ENCODE data around the gene CBR4. TPM values are rescaled to one million over a fixed set of nuclear protein-coding genes. Genes with fewer than 3 reads are reported as not detected.

CBR4 gene
- total and polyA plus RNA-seq, 2 experiments from 2014 or later, result 9.9 to 14.7 TPM

DNA sequence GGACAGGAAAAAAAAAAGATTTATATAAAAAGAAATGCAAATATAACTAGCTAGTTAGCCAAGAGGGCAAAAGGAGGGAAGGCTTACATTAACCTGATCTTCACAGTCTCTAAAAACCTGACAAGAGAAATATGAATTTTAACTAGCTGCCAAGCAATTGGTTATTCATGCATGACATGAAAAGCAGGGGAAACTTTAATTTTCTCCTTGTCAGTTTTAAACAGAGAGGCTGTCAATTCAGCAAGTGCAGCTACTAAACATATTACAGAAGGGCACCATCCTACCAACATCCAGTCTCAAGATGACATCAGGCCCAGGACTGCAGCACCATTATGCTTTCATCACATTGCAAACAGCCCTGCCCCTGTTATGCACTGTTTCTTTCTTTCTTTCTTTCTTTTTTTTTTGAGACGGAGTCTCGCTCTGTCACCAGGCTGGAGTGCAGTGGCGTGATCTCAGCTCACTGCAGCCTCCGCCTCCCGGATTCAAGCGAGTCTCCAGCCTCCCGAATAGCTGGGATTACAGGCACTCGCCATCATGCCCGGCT, 38.9 kb upstream of the CBR4 start:
- H2AFZ ChIP-seq, result no peak overlapping the region
- H3K9ac ChIP-seq, result no peak overlapping the region
- H3K4me2 ChIP-seq (ENCODE audit: unreplicated experiment), result no peak overlapping the region
- no peak overlapping the region for H3K27ac ChIP-seq
- no peaks in the 10 kb centered on the region for H4K20me1 ChIP-seq (ENCODE audit: insufficient read depth)
- no peak overlapping the region for H3K4me3 ChIP-seq
- H3K36me3 ChIP-seq (ENCODE audit: low read depth), result no peaks in the 10 kb centered on the region
- no peaks in the 10 kb centered on the region for H3K9me3 ChIP-seq (ENCODE audit: low read depth)
- WGBS, 2 experiments (ENCODE audit: low coverage in 1 of 2, low lambda C conversion rate in 2 of 2, missing lambda C conversion rate in 2 of 2), result 91 to 98% methylated on average over 8 to 9 of the region's 9 CpGs
- no peak for TF ChIP-seq EZH2 (IDR thresholded peaks at IDR 0.05; ENCODE audit: insufficient read depth, poor library complexity, severe bottlenecking)
- no peak for TF ChIP-seq EZH2phosphoT487 (IDR thresholded peaks at IDR 0.05; ENCODE audit: insufficient read depth, low read depth)
- H3K9me2 ChIP-seq (ENCODE audit: insufficient read depth), result no peaks in the 10 kb centered on the region
- no peaks in the 10 kb centered on the region for H3K79me2 ChIP-seq (ENCODE audit: insufficient read depth)
- no peaks in the 10 kb centered on the region for H3F3A ChIP-seq (ENCODE audit: insufficient read depth)
- no peaks in the 10 kb centered on the region for H3K27me3 ChIP-seq (replicated peaks; ENCODE audit: insufficient read depth)
- no peaks in the 10 kb centered on the region for H3K4me1 ChIP-seq (ENCODE audit: insufficient read depth)
- in situ Hi-C loops (cut with MboI), result no loop called here
- DNase-seq, result no peak

DNA sequence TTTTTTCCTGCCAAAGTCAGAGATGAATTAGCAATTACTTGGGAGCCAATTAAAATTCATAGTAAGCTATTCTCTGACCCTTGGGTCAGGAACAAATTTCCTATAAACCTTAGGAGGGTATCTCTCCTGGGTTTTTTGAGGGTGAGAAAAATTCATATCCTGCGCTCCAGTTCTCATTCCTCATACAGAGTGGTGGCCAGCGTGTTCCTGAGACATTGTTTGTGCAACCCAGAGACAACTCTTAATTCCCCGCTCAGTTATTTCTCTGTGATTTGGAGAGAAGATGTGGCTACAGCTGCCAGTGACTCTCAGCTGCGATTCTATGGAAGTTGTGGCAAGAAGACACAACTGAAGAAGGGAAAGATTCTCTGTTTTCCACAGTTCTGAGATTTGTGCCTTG, 37.9 kb upstream of the CBR4 start:
- no peak for DNase-seq
- Histone ChIP-seq H3K4me3 (no peak overlapping the region), H3K9me3 (ENCODE audit: low read depth) (no peaks in the 10 kb centered on the region), H3K79me2 (ENCODE audit: insufficient read depth) (no peaks in the 10 kb centered on the region), H3K4me1 (ENCODE audit: insufficient read depth) (no peaks in the 10 kb centered on the region), H2AFZ (no peak overlapping the region; the same call in 1 of the 2 replicates), H3K27ac (no peak overlapping the region), H4K20me1 (ENCODE audit: insufficient read depth) (no peaks in the 10 kb centered on the region), H3K27me3 (replicated peaks; ENCODE audit: insufficient read depth) (no peaks in the 10 kb centered on the region), H3K9ac (no peak overlapping the region), H3K9me2 (ENCODE audit: insufficient read depth) (no peaks in the 10 kb centered on the region), H3K4me2 (ENCODE audit: unreplicated experiment) (no peak overlapping the region), H3F3A (ENCODE audit: insufficient read depth) (no peaks in the 10 kb centered on the region), H3K36me3 (ENCODE audit: low read depth) (no peaks in the 10 kb centered on the region)
- TF ChIP-seq EZH2phosphoT487 (IDR thresholded peaks at IDR 0.05; ENCODE audit: insufficient read depth, low read depth), result no peak
- no peak for TF ChIP-seq EZH2 (IDR thresholded peaks at IDR 0.05; ENCODE audit: insufficient read depth, poor library complexity, severe bottlenecking)
- in situ Hi-C loops (cut with MboI), result no loop called here
- WGBS, 2 experiments (ENCODE audit: low coverage in 1 of 2, low lambda C conversion rate in 2 of 2, missing lambda C conversion rate in 2 of 2), result 61 to 63% methylated on average over 4 of the region's 4 CpGs

DNA sequence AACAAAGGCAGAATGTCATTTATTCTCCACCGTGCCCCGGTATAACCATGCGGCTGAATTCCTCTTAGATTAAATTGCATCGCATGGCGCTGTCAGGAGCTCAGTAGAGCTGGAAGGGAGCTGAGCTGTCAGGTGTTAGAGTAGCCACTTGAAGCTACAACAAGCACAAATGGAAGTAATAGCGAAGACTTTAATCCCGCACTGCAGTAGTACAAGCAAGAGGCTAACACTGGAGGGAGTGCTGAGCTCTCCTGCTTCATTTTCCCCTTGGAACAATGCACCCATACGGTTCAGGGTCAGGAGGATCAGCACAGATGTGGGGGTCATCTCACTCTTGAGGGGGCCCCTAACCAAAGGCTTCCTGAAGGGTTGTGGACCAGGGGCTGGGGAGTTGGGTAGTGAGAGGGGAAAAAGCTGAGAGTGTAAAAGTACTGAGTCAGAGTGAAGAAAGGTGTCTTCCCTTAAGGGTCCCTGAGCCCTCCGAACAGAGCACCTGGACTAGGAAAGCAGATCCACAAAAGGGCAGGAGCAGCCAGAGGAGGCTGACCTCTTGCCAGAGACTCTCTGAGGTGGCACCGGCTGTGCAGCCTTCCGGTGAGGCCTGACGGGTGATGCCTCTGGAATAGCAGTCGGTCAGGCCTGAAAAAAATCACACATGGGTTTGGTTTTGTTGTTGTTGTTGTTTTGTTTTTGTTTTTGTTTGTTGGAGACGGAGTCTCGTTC, 36.0 kb upstream of the CBR4 start:
- in situ Hi-C loops (cut with MboI), result no loop called here
- H2AFZ ChIP-seq, result no peak overlapping the region
- no peaks in the 10 kb centered on the region for H3K27me3 ChIP-seq (replicated peaks; ENCODE audit: insufficient read depth)
- H3K27ac ChIP-seq, result no peak overlapping the region
- no peaks in the 10 kb centered on the region for H3F3A ChIP-seq (ENCODE audit: insufficient read depth)
- no peaks in the 10 kb centered on the region for H3K36me3 ChIP-seq (ENCODE audit: low read depth)
- no peaks in the 10 kb centered on the region for H4K20me1 ChIP-seq (ENCODE audit: insufficient read depth)
- no peaks in the 10 kb centered on the region for H3K79me2 ChIP-seq (ENCODE audit: insufficient read depth)
- no peaks in the 10 kb centered on the region for H3K9me3 ChIP-seq (ENCODE audit: low read depth)
- H3K4me2 ChIP-seq (ENCODE audit: unreplicated experiment), result no peak overlapping the region
- no peaks in the 10 kb centered on the region for H3K4me1 ChIP-seq (ENCODE audit: insufficient read depth)
- no peaks in the 10 kb centered on the region for H3K9me2 ChIP-seq (ENCODE audit: insufficient read depth)
- no peak for TF ChIP-seq EZH2phosphoT487 (IDR thresholded peaks at IDR 0.05; ENCODE audit: insufficient read depth, low read depth)
- no peak for TF ChIP-seq EZH2 (IDR thresholded peaks at IDR 0.05; ENCODE audit: insufficient read depth, poor library complexity, severe bottlenecking)
- no peak overlapping the region for H3K9ac ChIP-seq
- no peak overlapping the region for H3K4me3 ChIP-seq
- 77 to 78% methylated on average over 15 of the region's 15 CpGs for WGBS, 2 experiments (ENCODE audit: low coverage in 1 of 2, low lambda C conversion rate in 2 of 2, missing lambda C conversion rate in 2 of 2)
- no peak for DNase-seq

DNA sequence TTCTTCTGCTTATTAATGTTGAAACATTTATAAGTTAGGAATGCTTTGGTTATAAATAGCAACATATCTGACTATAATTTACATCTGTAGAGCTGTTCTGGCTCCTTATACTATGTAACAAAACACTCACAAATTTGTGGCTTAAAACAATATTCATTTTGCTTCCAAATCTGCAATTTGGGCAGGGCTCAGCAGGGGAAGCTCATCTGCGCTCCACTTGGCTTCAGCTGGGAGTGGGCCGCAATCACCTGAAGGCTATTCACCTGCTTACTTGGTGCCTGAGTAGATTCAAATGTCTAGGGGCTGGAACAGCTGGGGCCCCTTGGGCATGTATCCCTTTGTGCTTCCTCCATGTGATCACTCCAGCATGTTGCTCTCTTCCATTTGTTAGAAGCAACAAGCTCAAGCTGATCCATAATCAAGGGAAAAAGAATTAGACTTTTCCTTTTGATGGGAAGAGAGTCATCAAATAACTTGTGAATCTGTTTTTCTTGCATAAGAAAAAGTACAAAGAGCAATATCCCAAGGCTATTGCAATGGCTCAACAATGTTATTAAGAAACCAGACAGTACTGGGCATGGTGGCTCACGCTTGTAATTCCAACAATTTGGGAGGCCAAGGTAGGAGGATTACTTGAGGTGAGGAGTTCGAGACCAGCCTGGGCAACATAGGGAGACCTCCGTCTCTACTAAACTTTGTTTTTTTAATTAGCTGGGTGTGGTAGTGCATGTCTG, 34.8 kb upstream of the CBR4 start:
- Histone ChIP-seq H3K79me2 (ENCODE audit: insufficient read depth) (no peaks in the 10 kb centered on the region), H2AFZ (no peak overlapping the region), H3K9me2 (ENCODE audit: insufficient read depth) (no peaks in the 10 kb centered on the region), H3K9ac (no peak overlapping the region), H3K4me2 (ENCODE audit: unreplicated experiment) (no peak overlapping the region), H3K36me3 (ENCODE audit: low read depth) (no peaks in the 10 kb centered on the region), H3K4me1 (ENCODE audit: insufficient read depth) (no peaks in the 10 kb centered on the region), H3K27me3 (replicated peaks; ENCODE audit: insufficient read depth) (no peaks in the 10 kb centered on the region), H3K27ac (no peak overlapping the region), H3K4me3 (no peak overlapping the region), H3F3A (ENCODE audit: insufficient read depth) (no peaks in the 10 kb centered on the region), H3K9me3 (ENCODE audit: low read depth) (no peaks in the 10 kb centered on the region), H4K20me1 (ENCODE audit: insufficient read depth) (no peaks in the 10 kb centered on the region)
- in situ Hi-C loops (cut with MboI), result no loop called here
- no peak for DNase-seq
- TF ChIP-seq EZH2 (IDR thresholded peaks at IDR 0.05; ENCODE audit: insufficient read depth, poor library complexity, severe bottlenecking) (no peak), EZH2phosphoT487 (IDR thresholded peaks at IDR 0.05; ENCODE audit: insufficient read depth, low read depth) (no peak)
- 96 to 97% methylated on average over 5 of the region's 5 CpGs for WGBS, 2 experiments (ENCODE audit: low coverage in 1 of 2, low lambda C conversion rate in 2 of 2, missing lambda C conversion rate in 2 of 2)

Data from GM23248 (cell line).